K562 (cell line): ENCODE results near the gene PRKAR1B. TPM values are rescaled to one million over a fixed set of nuclear protein-coding genes. Genes with fewer than 3 reads are reported as not detected.

Experiments used
- ATAC-seq: fragments of 200-7000 bp; cut with Tn5 transposase; 3 replicates; pipeline ENCODE4 v1.9.1; 2020; ENCODE audit warnings: moderate library complexity
- BruUV-seq: library from RNA; stranded (reverse); fragments of 400-500 nt; replicated peaks from 2 replicates; lab custom pipeline; 2021; lab: Mats Ljungman, UMichigan
- CTCF ChIA-PET: fragments of 300-600 bp; formaldehyde crosslinking; extraction: SDS; loops from one replicate; lab custom pipeline; 2021; ENCODE audit warnings: low intra/inter-chr PET ratio; lab: Yijun Ruan, JAX
- POLR2A ChIA-PET: fragments of 300-600, 350-650 bp; sonication (Branson Sonifier 250); formaldehyde crosslinking; extraction: SDS; loops from one replicate; lab custom pipeline; 2021; ENCODE audit warnings: antibody characterized with exemption, inconsistent platforms; lab: Yijun Ruan, JAX
- DNase-seq, 4 experiments: peaks; one replicate each; pipeline versions ENCODE4 v3.0.0 to v3.0.0-alpha.2; 2011 to 2018; ENCODE audit warnings: low spot score in 3 of 4, mixed read lengths in 3 of 4; ENCODE audit errors: extremely low read depth in 1 of 4
- FAIRE-seq: peaks from 2 replicates; lab custom pipeline; 2011; peaks lifted over from hg19 to GRCh38; lab: Jason Lieb, UNC
- H2AFZ ChIP-seq: 2 replicates; pipeline ENCODE4 v1.6.0; 2011; ENCODE audit warnings: low read depth, low read length, control low read depth, inconsistent platforms
- H3K27ac ChIP-seq: fragments of 200-600 bp; 3 replicates; pipeline ENCODE4 v1.8.0; 2011; ENCODE audit warnings: low read depth, mild to moderate bottlenecking, control low read depth, inconsistent platforms, low read length, moderate library complexity, mixed read lengths; ENCODE audit errors: extremely low read depth
- H3K27me3 ChIP-seq, 2 experiments: fragments of 300-600 bp in 1 of 2; 2 replicates in 1 of 2; 3 replicates in 1 of 2; pipeline versions ENCODE4 v1.6.0 to v1.8.0; 2011; ENCODE audit warnings: inconsistent platforms in 2 of 2, low read length in 2 of 2, mild to moderate bottlenecking in 1 of 2, mixed read lengths in 1 of 2, moderate library complexity in 1 of 2; ENCODE audit not compliant: control insufficient read depth in 2 of 2, insufficient read depth in 2 of 2
- H3K36me3 ChIP-seq: fragments of 300-600 bp; 3 replicates; pipeline ENCODE4 v1.8.0; 2011; ENCODE audit warnings: mild to moderate bottlenecking, low read length, inconsistent platforms; ENCODE audit not compliant: control insufficient read depth, insufficient read depth
- H3K4me1 ChIP-seq, 2 experiments: fragments of 200-600 bp in 1 of 2; replicated peaks in 1 of 2; 2 replicates in 1 of 2; 3 replicates in 1 of 2; pipeline versions ENCODE4 v1.5.1 to v1.8.0; 2011; ENCODE audit warnings: inconsistent platforms in 2 of 2, low read length in 2 of 2, mild to moderate bottlenecking in 1 of 2, mixed read lengths in 1 of 2, moderate library complexity in 1 of 2; ENCODE audit not compliant: control insufficient read depth in 2 of 2, insufficient read depth in 2 of 2
- H3K4me2 ChIP-seq: 2 replicates; pipeline ENCODE4 v1.6.1; 2011; ENCODE audit warnings: low read length, control low read depth, inconsistent platforms, mixed read lengths; ENCODE audit not compliant: insufficient read depth
- H3K4me3 ChIP-seq: fragments of 200-600 bp; sonication (generic), shearing (Covaris generic); 2 replicates; pipeline ENCODE4 v1.5.1; 2016; ENCODE audit warnings: control low read depth, inconsistent platforms
- H3K79me2 ChIP-seq: fragments of 200-600 bp; 3 replicates; pipeline ENCODE4 v1.8.0; 2011; ENCODE audit warnings: low read length, inconsistent platforms; ENCODE audit not compliant: control insufficient read depth, insufficient read depth
- H3K9ac ChIP-seq, 2 experiments: 2 replicates each; pipeline versions ENCODE4 v1.6.0 to v1.6.1; 2011; ENCODE audit warnings: low read depth in 2 of 2, low read length in 2 of 2, control low read depth in 1 of 2, inconsistent platforms in 1 of 2, mild to moderate bottlenecking in 1 of 2, mixed read lengths in 1 of 2; ENCODE audit not compliant: insufficient read depth in 1 of 2
- H3K9me1 ChIP-seq: one replicate; pipeline ENCODE4 v1.6.0; 2011; ENCODE audit warnings: inconsistent platforms, mild to moderate bottlenecking, low read length, moderate library complexity; ENCODE audit not compliant: control insufficient read depth, insufficient read depth
- H3K9me3 ChIP-seq: replicated peaks from 2 replicates; pipeline ENCODE4 v1.5.1; 2011; ENCODE audit warnings: low read depth, low read length, inconsistent platforms; ENCODE audit not compliant: control insufficient read depth, insufficient read depth
- H4K20me1 ChIP-seq: replicated peaks from 2 replicates; pipeline ENCODE4 v1.6.1; 2011; ENCODE audit warnings: low read length, inconsistent platforms, mixed read lengths; ENCODE audit not compliant: control insufficient read depth, insufficient read depth
- CREBBP ChIP-seq: IDR thresholded peaks from one replicate; pipeline ENCODE4 v1.6.1; 2012; ENCODE audit warnings: low read depth, mild to moderate bottlenecking, control low read depth, inconsistent platforms, low read length
- ESRRA ChIP-seq: fragments of 450-650 bp; IDR thresholded peaks from 2 replicates; pipeline ENCODE4 v1.6.1; 2014; ENCODE audit warnings: low read depth, mild to moderate bottlenecking, moderate library complexity, borderline replicate concordance
- EWSR1 ChIP-seq: fragments of 450-650 bp; IDR thresholded peaks from 2 replicates; pipeline ENCODE4 v1.6.1; 2018; ENCODE audit warnings: borderline replicate concordance, mild to moderate bottlenecking, low read depth, moderate library complexity; ENCODE audit not compliant: partially characterized antibody
- MECOM ChIP-seq: fragments of 250-450 bp; sonication (Bioruptor Pico); IDR thresholded peaks from 2 replicates; pipeline ENCODE4 v1.8.0; 2022; ENCODE audit warnings: inconsistent platforms
- NR3C1 ChIP-seq: sonication (generic); formaldehyde crosslinking; IDR thresholded peaks from 2 replicates; pipeline ENCODE4 v1.8.1; 2022; ENCODE audit warnings: missing genetic modification reagents
- SMAD4 ChIP-seq: fragments of 250-450 bp; sonication (Bioruptor Pico); conservative IDR thresholded peaks from 2 replicates; pipeline ENCODE4 v1.8.0; 2021; ENCODE audit warnings: inconsistent platforms, mild to moderate bottlenecking, moderate library complexity
- SRSF9 ChIP-seq: fragments of 200-400 bp; formaldehyde crosslinking; IDR thresholded peaks from 2 replicates; pipeline ENCODE4 v1.6.1; 2017; ENCODE audit warnings: low read depth, low read length, borderline replicate concordance
- TCF3 ChIP-seq: sonication (generic); formaldehyde crosslinking; IDR thresholded peaks from 2 replicates; pipeline ENCODE4 v1.4.0; 2020; ENCODE audit warnings: mild to moderate bottlenecking, missing genetic modification reagents
- ZFX ChIP-seq: sonication (generic); formaldehyde crosslinking; IDR thresholded peaks from 2 replicates; pipeline ENCODE4 v1.8.0; 2022; ENCODE audit warnings: mild to moderate bottlenecking, missing genetic modification reagents, moderate library complexity
- ZKSCAN1 ChIP-seq: fragments of 150-350 bp; IDR thresholded peaks from 2 replicates; pipeline ENCODE4 v1.6.1; 2016; ENCODE audit warnings: low read depth, low read length
- WGBS: fragments of 100-300 bp; shearing (Covaris generic); methylation state at CpG from one replicate; pipeline ENCODE4 v1.1.6; 2016; ENCODE audit warnings: low coverage, mixed read lengths; ENCODE audit not compliant: insufficient coverage; ENCODE audit errors: missing lambda C conversion rate; 5-methylcytosine and 5-hydroxymethylcytosine counted together
- in situ Hi-C: fragments of 300-500 bp; cut with MboI; formaldehyde crosslinking; loops from 4 replicates; pipeline ENCODE4 v1.15.0; 2018; ENCODE audit warnings: inconsistent platforms, mixed read lengths
- intact Hi-C: fragments of 100-400 bp; cut with micrococcal nuclease; formaldehyde crosslinking; loops from 2 replicates; pipeline ENCODE4 v1.14.2; 2022
- polyA plus RNA-seq, 8 experiments: library from polyadenylated mRNA; depleted of rRNA in 4 of 8; stranded (reverse) in 5 of 8; unstranded in 3 of 8; fragments of >200 nt; fragmentation: Nextera tagmentation in 2 of 8; fragmentation: Illumina TruSeq in 1 of 8; extraction: Ambion mirVana in 2 of 8; extraction: Trizol in 1 of 8; gene quantifications; 2 replicates each; pipeline versions ENCODE4 v1.2.1 to v1.2.3, GENCODE V29; 2011 to 2014; ENCODE audit warnings: inconsistent platforms in 1 of 8, missing spikeins in 1 of 8
- total RNA-seq, 7 experiments: library from RNA; depleted of rRNA in 6 of 7; stranded (reverse); fragments of >200 nt in 6 of 7; fragmentation: Illumina TruSeq in 2 of 7; extraction: Trizol in 2 of 7; gene quantifications; 2 replicates each; pipeline versions ENCODE4 v1.2.1 to v1.2.3, GENCODE V29; 2011 to 2021; ENCODE audit warnings: low replicate concordance in 1 of 7
- TF ChIP-seq, protein P1 (sequence below), 2 experiments: fragments of 200-800 bp in 1 of 2; sonication (Bioruptor generic) in 1 of 2; sonication (generic) in 1 of 2; formaldehyde crosslinking in 1 of 2; IDR thresholded peaks in 1 of 2; conservative IDR thresholded peaks in 1 of 2; 2 replicates each; pipeline versions ENCODE4 v1.5.0 to v1.6.1; 2016 to 2020; ENCODE audit warnings: missing compliant biosample characterization in 1 of 2, missing genetic modification characterization in 1 of 2, missing genetic modification reagents in 1 of 2
- TF ChIP-seq, protein P2 (sequence below): fragments of 450-650 bp; IDR thresholded peaks from one replicate; pipeline ENCODE4 v1.6.1; 2018; ENCODE audit warnings: mild to moderate bottlenecking, moderate library complexity; ENCODE audit not compliant: partially characterized antibody
- TF ChIP-seq, protein P3 (sequence below): fragments of 250-450 bp; sonication (Bioruptor Pico); IDR thresholded peaks from 2 replicates; pipeline ENCODE4 v1.5.0; 2021
- TF ChIP-seq, protein P4 (sequence below): fragments of 450-650 bp; IDR thresholded peaks from 2 replicates; pipeline ENCODE4 v1.6.1; 2016

Gene PRKAR1B
- total and polyA plus RNA-seq, 9 of the 15 experiments (the other 6 are each of a cell fraction or from before 2014, with no cell fraction given) = 0.99 to 30.5 (median 12.7) TPM

DNA sequence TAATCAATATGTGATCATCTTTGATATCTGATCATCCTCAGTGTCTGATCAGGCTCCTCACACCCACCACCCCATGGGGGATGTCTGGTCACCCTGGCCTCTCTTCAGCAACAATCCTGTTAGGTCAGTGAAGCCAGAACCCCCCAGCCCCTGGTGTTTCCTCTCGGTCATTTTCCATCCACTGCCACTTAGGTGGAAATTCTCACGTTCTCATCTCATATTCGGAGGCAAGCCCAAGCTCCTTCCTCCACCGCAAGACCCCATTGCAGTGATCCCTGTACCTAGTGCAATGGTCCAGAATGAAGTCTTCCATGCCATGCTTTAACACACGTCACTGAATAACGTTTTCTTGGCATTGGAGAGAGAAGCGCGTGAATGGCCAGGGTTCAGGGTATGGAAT lies 103.6 kb downstream of the PRKAR1B start (continued):
- TF ChIP-seq, protein P1, sequence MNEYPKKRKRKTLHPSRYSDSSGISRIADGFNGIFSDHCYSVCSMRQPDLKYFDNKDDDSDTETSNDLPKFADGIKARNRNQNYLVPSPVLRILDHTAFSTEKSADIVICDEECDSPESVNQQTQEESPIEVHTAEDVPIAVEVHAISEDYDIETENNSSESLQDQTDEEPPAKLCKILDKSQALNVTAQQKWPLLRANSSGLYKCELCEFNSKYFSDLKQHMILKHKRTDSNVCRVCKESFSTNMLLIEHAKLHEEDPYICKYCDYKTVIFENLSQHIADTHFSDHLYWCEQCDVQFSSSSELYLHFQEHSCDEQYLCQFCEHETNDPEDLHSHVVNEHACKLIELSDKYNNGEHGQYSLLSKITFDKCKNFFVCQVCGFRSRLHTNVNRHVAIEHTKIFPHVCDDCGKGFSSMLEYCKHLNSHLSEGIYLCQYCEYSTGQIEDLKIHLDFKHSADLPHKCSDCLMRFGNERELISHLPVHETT (CRISPR knock-in tag; conservative IDR thresholded peaks at IDR 0.05 in 1 of 2, IDR thresholded peaks at IDR 0.05 in 1 of 2) = no peak

DNA sequence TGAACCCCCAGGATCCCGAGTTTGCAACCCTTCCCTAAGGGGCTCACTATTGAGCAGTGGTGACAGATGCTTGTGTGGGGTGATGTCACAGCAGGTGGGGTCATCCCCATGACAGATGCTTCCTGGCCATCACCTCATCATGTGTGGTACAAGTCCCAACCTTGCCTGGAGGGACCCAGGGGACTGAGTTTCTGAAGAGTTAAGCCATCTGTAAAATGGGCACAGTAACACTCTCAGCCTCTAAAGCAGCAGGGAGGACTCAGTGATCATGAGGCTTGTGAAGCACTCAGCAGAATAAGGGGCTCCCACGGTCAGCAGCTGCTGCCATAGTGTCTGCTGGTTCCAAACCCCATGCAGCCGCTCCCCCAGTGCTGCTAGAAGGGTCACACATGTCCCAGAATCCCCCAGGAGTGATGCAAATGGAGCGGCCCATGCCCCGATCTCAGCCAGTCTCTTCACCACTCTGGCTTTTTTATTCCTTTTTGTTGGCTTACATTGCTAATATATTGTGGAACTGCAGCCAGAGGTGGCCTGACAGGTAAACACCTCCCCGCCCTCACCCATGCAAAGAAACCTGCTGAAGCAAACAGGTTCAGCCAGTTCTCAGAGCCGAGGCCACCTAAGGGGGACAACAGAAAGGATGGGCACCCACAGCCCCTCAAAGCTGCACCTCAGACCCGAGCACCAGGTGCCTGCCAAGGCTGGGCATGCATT lies 105.4 kb downstream of the PRKAR1B start:
- H3K4me1 ChIP-seq = peaks cover 5 to 8% of the 10 kb centered on the region in 2 experiments; a peak in 3 of 5 replicates
- POLR2A ChIA-PET = no interaction called here
- 70% methylated on average over 8 of the region's 8 CpGs for WGBS
- DNase-seq (no peak), FAIRE-seq (no peak), ATAC-seq (no peak)
- no peak overlapping the region for H3K4me2 ChIP-seq
- H3K27me3 ChIP-seq = no peaks in the 10 kb centered on the region
- no peak overlapping the region for H3K4me3 ChIP-seq
- H3K79me2 ChIP-seq = peaks cover 11% of the 10 kb centered on the region; the same call in 2 of the 3 replicates
- no peak overlapping the region for H2AFZ ChIP-seq
- intact Hi-C loops = no loop called here
- H3K9ac ChIP-seq = no peak overlapping the region
- H3K9me3 ChIP-seq = peaks cover 20% of the 10 kb centered on the region
- H4K20me1 ChIP-seq = no peaks in the 10 kb centered on the region
- H3K9me1 ChIP-seq = no peaks in the 10 kb centered on the region
- CTCF ChIA-PET = no interaction called here
- no peaks in the 10 kb centered on the region; the same call in 2 of the 3 replicates for H3K36me3 ChIP-seq
- in situ Hi-C loops = no loop called here
- no peak overlapping the region for H3K27ac ChIP-seq
- BruUV-seq = no TSS peak
- TF ChIP-seq MECOM (CRISPR knock-in tag) (no peak), NR3C1 (CRISPR knock-in tag) (no peak), SRSF9 (no peak), CREBBP (no peak), SMAD4 (no peak), ESRRA (no peak), ZKSCAN1 (no peak), TCF3 (CRISPR knock-in tag) (no peak), EWSR1 (no peak), ZFX (CRISPR knock-in tag) (no peak)
- TF ChIP-seq, protein P2, sequence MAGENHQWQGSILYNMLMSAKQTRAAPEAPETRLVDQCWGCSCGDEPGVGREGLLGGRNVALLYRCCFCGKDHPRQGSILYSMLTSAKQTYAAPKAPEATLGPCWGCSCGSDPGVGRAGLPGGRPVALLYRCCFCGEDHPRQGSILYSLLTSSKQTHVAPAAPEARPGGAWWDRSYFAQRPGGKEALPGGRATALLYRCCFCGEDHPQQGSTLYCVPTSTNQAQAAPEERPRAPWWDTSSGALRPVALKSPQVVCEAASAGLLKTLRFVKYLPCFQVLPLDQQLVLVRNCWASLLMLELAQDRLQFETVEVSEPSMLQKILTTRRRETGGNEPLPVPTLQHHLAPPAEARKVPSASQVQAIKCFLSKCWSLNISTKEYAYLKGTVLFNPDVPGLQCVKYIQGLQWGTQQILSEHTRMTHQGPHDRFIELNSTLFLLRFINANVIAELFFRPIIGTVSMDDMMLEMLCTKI = no peak
- TF ChIP-seq, protein P3, sequence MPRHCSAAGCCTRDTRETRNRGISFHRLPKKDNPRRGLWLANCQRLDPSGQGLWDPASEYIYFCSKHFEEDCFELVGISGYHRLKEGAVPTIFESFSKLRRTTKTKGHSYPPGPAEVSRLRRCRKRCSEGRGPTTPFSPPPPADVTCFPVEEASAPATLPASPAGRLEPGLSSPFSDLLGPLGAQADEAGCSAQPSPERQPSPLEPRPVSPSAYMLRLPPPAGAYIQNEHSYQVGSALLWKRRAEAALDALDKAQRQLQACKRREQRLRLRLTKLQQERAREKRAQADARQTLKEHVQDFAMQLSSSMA (CRISPR knock-in tag) = no peak
- TF ChIP-seq, protein P4, sequence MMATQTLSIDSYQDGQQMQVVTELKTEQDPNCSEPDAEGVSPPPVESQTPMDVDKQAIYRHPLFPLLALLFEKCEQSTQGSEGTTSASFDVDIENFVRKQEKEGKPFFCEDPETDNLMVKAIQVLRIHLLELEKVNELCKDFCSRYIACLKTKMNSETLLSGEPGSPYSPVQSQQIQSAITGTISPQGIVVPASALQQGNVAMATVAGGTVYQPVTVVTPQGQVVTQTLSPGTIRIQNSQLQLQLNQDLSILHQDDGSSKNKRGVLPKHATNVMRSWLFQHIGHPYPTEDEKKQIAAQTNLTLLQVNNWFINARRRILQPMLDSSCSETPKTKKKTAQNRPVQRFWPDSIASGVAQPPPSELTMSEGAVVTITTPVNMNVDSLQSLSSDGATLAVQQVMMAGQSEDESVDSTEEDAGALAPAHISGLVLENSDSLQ = no peak
